H1 (cell line): Measurements from ENCODE around the gene MEP1A. TPM values are rescaled to one million over a fixed set of nuclear protein-coding genes. Genes with fewer than 3 reads are reported as not detected.

ENCODE experiments used
- ASH2L ChIP-seq: fragments of 200-600, 300-600 bp; sonication (generic); IDR thresholded peaks from one replicate; pipeline ENCODE4 v1.7.1; 2017; ENCODE audit warnings: low read length
- CBX5 ChIP-seq: fragments of 300-800, 300-1000 bp; sonication (generic); IDR thresholded peaks from 2 replicates; pipeline ENCODE4 v1.7.1; 2016; ENCODE audit warnings: antibody characterized with exemption, low read length, low read depth
- CHD1 ChIP-seq: IDR thresholded peaks from 2 replicates; pipeline ENCODE4 v1.6.1; 2012; ENCODE audit warnings: low read depth, low read length, improper control_type of control experiment
- CREB1 ChIP-seq: IDR thresholded peaks from 2 replicates; pipeline ENCODE4 v1.6.1; 2012; ENCODE audit warnings: inconsistent platforms
- GABPA ChIP-seq: IDR thresholded peaks from 2 replicates; pipeline ENCODE4 v1.6.1; 2011; ENCODE audit warnings: mild to moderate bottlenecking, low read length, moderate library complexity, borderline replicate concordance; ENCODE audit not compliant: insufficient read depth
- HDAC6 ChIP-seq: IDR thresholded peaks from one replicate; pipeline ENCODE4 v1.7.1; 2012; ENCODE audit warnings: low read depth, mild to moderate bottlenecking, inconsistent platforms, low read length, moderate library complexity
- POU5F1 ChIP-seq: IDR thresholded peaks from 2 replicates; pipeline ENCODE4 v1.6.1; 2011; ENCODE audit warnings: low read depth, mild to moderate bottlenecking, low read length, moderate library complexity
- SAP30 ChIP-seq: fragments of 300-600 bp; sonication (generic); IDR thresholded peaks from 2 replicates; pipeline ENCODE4 v1.7.1; 2012; ENCODE audit warnings: low read length, moderate library complexity, mild to moderate bottlenecking, inconsistent platforms; ENCODE audit not compliant: insufficient read depth, insufficient replicate concordance
- SUZ12 ChIP-seq: fragments of 200-600 bp; sonication (generic); IDR thresholded peaks from 2 replicates; pipeline ENCODE4 v1.6.1; 2012; ENCODE audit warnings: mild to moderate bottlenecking, inconsistent platforms, low read length, moderate library complexity, mixed read lengths
- polyA plus RNA-seq, 7 experiments: library from polyadenylated mRNA; depleted of rRNA in 3 of 7; stranded (reverse) in 5 of 7; unstranded in 2 of 7; fragments of >200 nt in 5 of 7; fragments of 200-250 nt in 2 of 7; gene quantifications; 1 replicate in 5 of 7; 2 replicates in 1 of 7; 4 replicates in 1 of 7; pipeline versions ENCODE4 v1.2.1 to v1.2.3, GENCODE V29; 2011 to 2013; ENCODE audit warnings: missing spikeins in 2 of 7, mixed read lengths in 2 of 7
- total RNA-seq: library from RNA; stranded (reverse); fragmentation: NEBNext Ultra II Directional; extraction: Animal tissue kit (Norgen Biotek cat#: 25700); gene quantifications from 2 replicates; pipeline ENCODE4 v1.2.1, GENCODE V29; 2021

MEP1A gene
- total and polyA plus RNA-seq, 2 of the 8 experiments (the other 6 are each of a cell fraction or from before 2014, with no cell fraction given), result 0.03 TPM; not detected in 1

- TF ChIP-seq CREB1 (no peak), CBX5 (no peak), SUZ12 (no peak), HDAC6 (no peak), CHD1 (no peak), ASH2L (no peak), SAP30 (no peak), GABPA (no peak), POU5F1 (no peak)
- TF ChIP-seq, all 59 proteins: peak for 0
These were observed 36.5 kb upstream of the MEP1A start (continued) for GRCh38 chr6:46756469-46757213.
